HG03432 (cell line): ENCODE measurements around the gene KRTAP5-7.
"Not testable (repeated sequence)": the region's sequence is repeated elsewhere in the genome, so short reads cannot be mapped to it uniquely, and the experiment has no call there.

Experiments
- ATAC-seq: cut with Tn5 transposase; IDR thresholded peaks from one replicate; pipeline ENCODE4 v1.9.1; 2021; ENCODE audit warnings: mild to moderate bottlenecking, moderate library complexity; ENCODE audit not compliant: unreplicated experiment

Gene KRTAP5-7

DNA sequence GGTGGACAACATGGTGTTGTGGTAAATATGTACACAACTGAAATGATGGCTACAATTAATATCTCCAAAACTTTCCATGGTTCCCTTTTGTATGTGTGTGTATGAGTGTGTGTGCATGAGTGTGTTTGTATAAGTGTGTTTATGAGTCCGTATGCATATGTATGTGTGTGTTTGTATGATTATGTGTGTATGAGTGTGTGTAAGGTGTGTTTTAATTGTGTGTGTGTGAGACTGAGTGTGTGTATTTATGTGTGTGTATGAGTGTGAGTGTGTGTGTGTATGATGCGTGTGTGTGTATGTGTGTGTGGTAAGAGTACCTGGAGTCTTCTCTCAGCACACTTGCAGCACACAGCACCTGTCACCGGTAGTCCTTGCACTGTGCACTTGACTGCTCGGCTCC, 29.0 kb downstream of the KRTAP5-7 start:
- ATAC-seq, result no peak

DNA sequence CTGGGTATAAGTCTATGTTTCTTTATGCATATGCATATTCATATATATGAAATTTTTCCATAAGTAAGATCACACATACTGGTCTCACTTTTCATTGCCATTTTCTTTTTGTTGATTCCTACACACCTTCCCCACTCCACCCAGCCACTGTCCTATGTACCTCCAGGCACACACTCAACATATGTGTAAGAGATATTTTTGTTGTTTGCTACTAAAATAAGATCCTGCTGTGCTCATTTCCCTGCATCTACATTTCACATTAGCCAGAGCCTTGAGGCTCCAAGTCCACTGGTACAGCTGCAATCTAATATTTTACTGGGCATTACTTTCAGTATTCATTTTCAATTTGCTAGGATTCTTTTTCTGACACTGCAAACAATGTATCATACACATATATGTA, 30.2 kb downstream of the KRTAP5-7 start:
- ATAC-seq, result no peak

DNA sequence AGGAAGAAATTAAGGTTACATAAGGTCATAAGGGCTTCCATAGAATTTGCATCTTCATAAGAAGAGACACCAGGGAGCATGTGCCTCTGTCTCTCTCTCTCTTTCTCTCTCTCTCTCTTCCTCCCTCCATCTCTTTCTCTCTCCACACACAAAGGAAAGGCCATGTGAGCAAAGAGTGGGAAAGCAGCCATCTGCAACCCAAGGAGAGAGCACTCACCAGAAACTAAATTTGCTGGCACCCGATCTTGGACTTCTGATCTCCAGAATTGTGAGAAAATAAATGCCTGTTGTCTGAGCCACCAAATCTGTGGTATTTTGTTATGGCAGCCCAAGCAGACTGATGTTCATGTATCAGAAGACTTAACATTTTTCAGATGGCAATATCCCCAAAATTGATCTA, 31.9 kb downstream of the KRTAP5-7 start:
- no peak for ATAC-seq

DNA sequence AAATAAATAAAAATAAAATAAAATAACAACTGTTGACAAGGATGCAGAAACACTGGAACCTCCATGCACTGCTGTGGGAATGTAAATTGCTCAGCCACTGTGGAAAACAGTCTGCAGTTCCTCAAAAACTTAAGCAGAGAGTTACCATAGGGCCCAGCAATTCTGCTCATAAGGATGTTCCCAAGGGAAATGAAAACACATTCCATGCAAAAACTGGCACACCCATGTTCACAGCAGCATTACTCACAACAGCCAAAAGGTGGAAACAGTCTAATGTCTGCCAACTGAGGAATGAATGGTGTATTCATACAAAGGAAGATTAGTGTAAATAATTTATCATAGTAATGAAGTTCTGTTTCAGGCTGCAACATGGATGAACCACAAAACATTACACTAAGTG, 35.1 kb downstream of the KRTAP5-7 start:
- no peak for ATAC-seq

DNA sequence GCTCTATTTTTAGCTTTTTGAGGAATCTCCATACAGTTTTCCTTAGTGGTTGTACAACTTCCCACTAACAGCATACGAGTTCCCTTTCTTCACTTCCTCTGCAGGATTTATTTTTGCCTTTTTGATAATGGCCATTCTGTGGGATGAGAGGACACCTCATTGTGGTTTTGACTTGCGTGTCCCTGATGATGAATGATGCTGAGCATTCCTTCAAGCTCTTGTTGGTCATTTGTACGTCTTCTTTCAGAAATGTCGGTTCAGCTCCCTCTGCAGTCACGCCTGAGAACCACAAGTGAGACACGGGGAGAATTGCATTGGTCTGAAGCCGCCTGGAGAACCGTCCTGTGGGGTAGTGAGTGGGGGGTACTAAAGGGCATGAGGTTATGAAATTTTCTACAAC, 36.3 kb downstream of the KRTAP5-7 start:
- no peak for ATAC-seq

DNA sequence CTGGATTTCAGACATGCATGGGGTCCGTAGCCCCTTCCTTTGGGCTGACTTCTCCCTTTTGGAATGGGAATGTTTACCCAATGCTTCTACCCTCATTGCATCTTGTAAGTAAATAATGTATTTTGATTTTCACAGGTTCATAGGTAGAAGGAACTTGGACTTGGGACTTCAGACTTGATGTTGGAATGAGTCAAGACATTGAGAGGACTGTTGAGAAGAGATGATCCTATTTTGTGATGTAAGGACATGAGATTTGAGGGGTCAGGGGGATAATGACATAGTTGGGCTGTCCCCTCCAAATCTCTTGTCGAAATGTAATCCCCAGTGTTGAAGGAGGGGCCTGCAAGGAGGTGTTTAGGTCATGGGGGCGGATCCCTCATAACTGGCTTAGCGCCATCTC, 37.4 kb downstream of the KRTAP5-7 start:
- no peak for ATAC-seq

DNA sequence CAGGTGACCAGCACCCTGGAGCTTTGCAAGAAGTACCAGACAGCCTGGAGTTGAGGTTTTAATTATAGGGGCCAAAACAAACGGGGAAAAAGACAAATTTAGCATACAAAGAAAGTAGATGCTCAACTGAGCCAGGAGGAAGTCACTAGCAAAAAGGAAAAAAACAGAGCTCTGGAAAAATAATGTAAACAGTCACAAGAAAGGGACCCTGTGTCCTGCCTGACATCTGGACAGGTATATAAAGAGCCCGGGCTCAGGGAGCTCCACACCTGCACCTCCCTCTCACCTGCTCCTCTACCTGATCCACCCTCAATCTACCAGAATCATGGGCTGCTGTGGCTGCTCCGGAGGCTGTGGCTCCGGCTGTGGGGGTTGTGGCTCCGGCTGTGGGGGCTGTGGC, 38.2 kb downstream of the KRTAP5-7 start, which contains the start of gene KRTAP5-10:
TSS of gene KRTAP5-10 (plus strand) at position 301 of the 400 bp plus-strand sequence. CDS start at position 326, 25 bp downstream.
- ATAC-seq, result no peak

DNA sequence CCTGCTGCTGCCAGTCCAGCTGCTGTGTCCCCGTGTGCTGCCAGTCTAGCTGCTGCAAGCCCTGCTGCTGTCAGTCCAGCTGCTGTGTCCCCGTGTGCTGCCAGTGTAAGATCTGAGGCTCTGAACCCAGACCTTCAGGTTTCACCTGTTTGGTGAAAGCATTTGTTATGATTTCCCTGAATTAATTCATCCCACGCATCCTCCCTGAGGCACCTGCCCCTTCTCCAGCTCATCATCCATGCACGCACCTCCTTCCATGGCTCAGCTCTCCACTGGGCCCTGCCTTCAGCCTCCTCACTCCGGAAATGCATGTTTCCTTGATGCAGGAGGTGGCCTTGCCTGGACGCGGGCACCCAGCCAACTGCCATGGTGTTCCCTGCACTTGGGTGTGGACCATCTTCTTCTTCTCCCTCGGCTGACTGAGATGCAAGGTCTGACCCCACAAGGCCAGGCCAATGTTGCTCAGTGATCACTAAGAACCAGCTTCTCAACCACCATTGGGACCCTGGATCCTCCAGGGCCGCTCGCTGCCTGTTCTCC, 39.1 kb downstream of the KRTAP5-7 start:
- ATAC-seq, result no peak

DNA sequence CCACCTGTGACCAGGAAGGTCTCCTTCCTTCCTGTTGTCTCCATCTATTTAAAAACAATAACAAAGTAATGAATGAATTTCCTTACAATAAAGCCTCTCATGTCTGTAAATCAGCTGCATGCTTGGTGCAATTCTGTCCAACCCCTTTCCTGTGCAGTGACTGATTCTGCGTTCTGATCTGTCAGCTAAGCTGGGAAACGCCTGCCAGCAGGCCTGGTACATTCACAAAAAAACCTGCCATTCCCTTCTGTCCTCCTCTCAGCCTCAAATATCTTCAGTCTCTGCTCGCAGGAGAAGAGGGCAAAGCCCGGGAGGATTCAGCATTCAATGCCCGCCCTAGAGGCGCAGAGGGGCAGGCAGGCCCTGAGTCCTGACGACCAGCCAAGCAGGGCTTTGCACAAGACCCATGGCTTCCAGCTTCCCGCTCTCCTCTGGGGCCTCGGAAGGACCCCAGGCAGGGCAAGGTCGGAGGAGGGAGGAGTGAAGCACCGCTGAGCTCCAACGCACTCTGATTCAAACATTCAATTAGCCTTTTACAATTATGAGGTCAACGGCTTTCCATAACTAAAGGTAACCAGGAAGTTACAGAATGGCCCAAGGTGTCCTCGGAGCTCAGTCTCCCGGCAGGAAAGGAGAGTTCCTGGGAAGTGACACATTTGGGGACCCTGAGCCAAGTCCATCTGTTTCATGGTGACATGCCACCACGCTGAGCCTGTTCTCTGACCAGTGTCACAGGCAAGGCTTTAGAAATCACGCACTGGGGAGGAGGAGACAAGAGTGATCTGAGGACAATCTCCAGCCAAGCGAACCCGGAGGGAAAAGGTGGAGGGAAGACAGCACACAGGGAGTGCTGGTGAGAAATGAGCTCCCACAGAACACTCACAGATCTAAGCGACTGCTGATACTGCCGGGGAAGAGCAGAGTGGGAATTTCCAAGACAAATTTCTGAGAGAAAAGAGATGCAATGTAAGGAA, 39.8 kb downstream of the KRTAP5-7 start:
- not testable (repeated sequence) for ATAC-seq

DNA sequence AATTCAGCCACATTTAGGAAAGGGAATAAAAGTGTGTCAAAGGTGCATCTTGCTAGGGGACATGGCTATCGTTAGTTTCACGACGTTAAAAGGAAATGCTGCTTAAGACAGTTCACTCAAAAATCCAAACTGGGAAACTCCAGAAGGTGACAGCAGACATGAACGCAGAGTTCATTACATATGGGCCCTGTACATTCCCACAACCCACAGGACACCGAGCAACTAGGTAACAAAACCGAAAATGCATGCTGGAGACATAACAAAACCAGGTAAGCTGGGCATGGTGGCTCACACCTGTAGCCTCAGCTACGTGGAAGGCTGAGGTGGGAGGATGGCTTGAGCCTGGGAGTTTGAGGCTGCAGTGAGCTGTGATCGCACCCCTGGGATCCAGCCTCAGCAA, 40.6 kb downstream of the KRTAP5-7 start:
- not testable (repeated sequence) for ATAC-seq

DNA sequence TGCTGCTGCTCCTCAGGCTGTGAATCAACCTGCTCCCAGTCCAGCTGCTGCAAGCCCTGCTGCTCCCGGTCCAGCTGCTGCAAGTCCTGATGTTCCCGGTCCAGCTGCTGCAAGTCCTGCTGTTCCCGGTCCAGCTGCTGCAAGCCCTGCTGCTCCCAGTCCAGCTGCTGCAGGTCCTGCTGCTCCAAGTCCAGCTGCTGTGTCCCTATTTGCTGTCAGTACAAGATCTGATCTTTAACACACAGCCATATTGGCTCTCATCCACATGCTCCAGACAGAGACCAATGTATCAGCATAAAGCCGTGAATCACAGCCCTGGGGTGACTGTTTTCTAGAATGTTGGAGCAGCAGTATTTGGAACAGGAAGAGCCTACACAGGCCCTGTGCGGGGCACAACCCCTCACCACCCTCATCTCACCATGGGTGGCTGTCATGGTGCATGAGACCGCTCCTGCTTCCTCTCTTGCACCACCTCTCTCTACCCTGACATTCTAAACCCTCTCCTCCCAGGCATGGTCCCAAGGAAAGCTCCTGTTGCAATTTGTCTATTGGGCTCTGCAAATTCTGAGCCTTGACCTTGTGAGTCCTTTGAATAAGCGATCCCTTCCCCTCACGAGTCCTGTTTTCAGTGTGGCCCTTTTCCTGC, 41.8 kb downstream of the KRTAP5-7 start:
- ATAC-seq, result no peak

DNA sequence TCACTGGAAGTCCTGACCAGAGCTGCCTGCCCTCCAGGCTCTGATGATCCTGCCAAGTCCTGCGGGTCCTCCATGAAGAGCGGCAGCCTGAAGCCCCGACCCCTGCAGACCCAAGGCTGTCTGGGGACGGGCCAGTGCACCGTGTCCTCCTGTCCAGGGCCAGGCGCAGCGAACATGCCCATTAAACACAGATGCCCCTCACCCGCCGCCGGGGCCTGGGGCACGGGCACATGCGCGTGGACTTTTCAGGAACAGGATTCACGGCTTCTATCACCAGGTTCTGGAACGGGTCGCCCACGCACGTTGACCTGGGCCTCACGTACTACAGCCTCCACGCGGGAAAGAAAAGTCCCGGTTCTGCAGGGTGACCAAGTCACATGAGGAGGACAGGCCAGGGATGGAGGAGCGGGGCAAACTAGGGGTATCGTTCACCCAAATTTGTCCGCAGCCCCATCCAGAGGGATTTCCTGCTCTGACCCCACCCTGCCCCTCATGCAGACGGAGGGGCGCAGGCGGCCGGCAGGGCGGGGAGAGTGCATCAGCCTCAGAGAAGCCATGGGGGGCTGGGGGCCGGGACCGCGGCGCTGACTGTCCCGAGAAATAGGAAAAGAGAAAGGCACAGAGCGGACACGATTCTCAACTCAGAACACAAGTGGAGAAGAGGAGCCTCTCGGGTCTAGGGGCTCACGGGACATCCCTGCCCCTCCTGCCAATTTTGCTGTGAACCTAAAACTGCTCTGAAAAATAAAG, 44.2 kb downstream of the KRTAP5-7 start:
- not testable (repeated sequence) for ATAC-seq

DNA sequence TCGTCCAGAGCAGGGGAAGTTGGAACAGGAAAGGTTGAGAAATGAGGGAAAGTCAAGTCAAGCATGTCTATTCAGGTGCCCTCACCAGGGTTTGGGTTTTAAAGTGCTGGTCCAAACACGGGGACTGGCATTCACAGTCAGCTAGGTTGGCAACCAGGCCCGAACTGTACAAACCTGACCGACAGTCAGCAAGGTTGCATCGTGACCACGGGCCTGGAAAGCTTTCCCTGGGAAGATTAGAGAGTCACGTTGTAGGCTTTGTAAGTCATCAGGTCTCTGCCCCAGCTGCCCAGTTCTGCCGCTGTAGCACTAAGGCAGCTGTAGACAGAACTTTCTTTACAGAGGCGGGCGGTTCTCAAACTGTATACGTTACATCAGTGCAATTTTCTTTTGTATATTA, 45.7 kb downstream of the KRTAP5-7 start:
- ATAC-seq, result no peak

DNA sequence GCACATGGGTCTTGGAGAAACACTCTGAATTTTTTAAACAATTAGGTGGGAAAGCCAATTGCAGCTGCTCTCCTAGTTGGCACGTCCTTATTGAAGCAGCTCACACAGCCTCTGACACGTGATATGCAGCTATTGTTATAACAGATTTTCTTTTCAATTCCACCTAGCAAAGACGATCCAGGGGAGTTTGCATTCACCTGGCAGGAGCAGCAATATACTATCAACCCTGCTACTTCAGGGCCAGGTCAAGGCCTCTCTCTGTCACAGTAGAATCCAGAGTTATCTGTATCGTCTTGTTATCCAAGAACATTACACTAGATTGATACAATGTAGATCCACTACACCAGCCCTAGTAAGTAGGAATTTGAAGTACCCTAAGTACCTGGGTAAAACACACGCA, 47.4 kb downstream of the KRTAP5-7 start:
- no peak for ATAC-seq

DNA sequence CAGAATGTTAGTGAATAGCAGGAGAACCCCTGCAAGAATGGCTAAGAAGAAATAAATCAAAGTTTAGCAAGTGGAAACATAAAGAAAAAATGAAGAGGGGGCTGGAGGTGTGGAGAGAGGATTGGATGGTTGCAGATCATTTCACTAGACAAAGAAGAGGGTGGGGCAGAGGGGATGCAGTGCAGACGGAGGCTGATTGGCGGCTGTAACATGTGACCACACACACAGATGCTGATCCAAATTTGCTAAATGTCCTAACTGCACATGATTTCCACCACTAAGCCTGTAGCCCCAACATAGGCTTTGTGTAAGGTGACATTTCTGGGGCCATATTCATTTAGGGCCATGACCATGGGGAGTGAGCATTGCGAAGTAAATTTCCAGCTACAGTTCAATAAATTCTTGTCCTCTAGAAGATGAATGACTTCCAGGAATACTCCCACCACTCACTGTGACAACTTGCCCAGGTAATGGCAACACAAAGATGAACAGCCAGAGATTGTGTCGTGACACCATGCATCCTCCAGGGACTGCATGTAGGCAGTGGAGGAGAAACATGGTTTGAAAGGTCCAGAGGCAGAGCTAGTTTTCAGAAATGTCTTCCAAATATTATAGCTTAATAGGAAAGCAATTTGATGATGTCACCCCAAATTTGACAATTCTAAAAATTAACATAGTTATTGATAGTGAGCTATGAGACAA, 48.8 kb downstream of the KRTAP5-7 start:
- no peak for ATAC-seq

DNA sequence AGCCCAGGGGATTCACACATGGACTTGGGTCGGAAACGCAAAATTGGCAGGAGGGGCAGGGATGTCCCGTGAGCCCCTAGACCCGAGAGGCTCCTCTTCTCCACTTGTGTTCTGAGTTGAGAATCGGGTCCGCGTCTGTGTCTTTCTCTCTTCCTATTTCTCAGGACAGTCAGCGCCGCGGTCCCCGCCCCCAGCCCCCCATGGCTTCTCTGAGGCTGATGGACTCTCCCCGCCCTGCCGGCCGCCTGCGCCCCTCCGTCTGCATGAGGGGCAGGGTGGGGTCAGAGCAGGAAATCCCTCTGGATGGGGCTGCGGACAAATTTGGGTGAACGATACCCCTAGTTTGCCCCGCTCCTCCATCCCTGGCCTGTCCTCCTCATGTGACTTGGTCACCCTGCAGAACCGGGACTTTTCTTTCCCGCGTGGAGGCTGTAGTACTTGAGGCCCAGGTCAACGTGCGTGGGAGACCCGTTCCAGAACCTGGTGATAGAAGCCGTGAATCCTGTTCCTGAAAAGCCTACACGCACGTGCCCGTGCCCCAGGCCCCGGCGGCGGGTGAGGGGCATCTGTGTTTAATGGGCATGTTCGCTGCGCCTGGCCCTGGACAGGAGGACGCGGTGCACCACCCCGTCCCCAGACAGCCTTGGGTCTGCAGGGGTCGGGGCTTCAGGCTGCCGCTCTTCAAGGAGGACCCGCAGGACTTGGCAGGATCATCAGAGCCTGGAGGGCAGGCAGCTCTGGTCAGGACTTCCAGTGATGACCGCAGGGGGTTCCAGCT, 49.8 kb downstream of the KRTAP5-7 start:
- ATAC-seq, result not testable (repeated sequence)

DNA sequence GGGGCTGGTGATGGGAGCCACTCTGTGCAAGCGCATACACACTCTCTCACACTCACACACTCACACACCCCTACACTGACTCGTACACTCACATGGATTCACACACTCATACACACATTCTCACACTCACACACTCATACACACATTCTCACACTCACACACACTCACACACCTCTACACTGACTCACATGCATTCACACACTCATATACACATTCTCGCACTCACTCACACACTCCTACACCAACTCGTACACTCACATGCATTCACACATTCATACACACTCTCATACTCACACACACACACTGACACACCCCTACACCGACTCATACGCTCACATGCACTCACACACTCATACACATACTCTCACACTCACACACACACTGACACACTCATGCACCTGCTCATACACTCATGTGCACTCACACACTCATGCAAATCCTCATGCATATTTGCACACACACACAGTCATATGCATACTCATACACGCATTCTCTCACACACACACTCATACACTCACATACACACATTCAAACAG, 50.5 kb downstream of the KRTAP5-7 start:
- no peak for ATAC-seq
